NB4 (cell line): ENCODE measurements around the gene L3MBTL3.

ENCODE experiments used
- DNase-seq: peaks from one replicate; pipeline ENCODE4 v3.0.0; 2010; ENCODE audit warnings: low read depth
- H3K4me3 ChIP-seq: one replicate; pipeline ENCODE4 v1.5.1; 2011; ENCODE audit warnings: mild to moderate bottlenecking, low read depth, low read length, moderate library complexity
- MYC ChIP-seq: IDR thresholded peaks from 2 replicates; pipeline ENCODE4 v1.6.1; 2011; ENCODE audit warnings: low read depth, low read length
- POLR2A ChIP-seq: IDR thresholded peaks from 2 replicates; pipeline ENCODE4 v1.6.1; 2011; ENCODE audit warnings: mild to moderate bottlenecking; ENCODE audit not compliant: insufficient read length; ENCODE audit errors: extremely low read depth
- TF ChIP-seq, protein P1 (sequence below): IDR thresholded peaks from 2 replicates; pipeline ENCODE4 v1.6.1; 2011; ENCODE audit warnings: low read depth, low read length
- TF ChIP-seq, protein P2 (sequence below): IDR thresholded peaks from one replicate; pipeline ENCODE4 v1.5.1; 2012; ENCODE audit warnings: low read depth, low read length

Gene L3MBTL3

DNA sequence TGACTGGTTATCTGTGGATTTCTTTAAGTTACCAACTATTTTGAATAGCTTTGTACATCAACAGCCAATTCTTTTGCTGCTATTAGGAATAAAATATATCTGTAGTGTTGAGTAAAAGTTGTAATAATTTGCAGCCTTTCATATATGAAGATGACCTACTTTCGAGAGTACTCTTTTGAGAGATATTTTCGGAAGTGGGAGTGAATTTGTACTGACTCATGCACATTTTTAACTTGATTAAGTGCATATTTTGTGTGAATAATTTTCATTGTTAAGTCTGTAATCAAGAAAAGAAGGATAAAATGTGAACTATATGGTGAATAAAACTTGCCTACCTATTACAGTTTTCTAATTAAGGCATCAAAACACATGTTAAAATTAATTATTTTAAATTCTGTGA, 51.9 kb downstream of the L3MBTL3 start:
- H3K4me3 ChIP-seq: no peak overlapping the region
- no peak for DNase-seq
- TF ChIP-seq, protein P1, sequence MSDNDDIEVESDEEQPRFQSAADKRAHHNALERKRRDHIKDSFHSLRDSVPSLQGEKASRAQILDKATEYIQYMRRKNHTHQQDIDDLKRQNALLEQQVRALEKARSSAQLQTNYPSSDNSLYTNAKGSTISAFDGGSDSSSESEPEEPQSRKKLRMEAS: no peak
- TF ChIP-seq POLR2A: no peak
- TF ChIP-seq MYC: no peak
- TF ChIP-seq, protein P2, sequence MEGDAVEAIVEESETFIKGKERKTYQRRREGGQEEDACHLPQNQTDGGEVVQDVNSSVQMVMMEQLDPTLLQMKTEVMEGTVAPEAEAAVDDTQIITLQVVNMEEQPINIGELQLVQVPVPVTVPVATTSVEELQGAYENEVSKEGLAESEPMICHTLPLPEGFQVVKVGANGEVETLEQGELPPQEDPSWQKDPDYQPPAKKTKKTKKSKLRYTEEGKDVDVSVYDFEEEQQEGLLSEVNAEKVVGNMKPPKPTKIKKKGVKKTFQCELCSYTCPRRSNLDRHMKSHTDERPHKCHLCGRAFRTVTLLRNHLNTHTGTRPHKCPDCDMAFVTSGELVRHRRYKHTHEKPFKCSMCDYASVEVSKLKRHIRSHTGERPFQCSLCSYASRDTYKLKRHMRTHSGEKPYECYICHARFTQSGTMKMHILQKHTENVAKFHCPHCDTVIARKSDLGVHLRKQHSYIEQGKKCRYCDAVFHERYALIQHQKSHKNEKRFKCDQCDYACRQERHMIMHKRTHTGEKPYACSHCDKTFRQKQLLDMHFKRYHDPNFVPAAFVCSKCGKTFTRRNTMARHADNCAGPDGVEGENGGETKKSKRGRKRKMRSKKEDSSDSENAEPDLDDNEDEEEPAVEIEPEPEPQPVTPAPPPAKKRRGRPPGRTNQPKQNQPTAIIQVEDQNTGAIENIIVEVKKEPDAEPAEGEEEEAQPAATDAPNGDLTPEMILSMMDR: no peak

DNA sequence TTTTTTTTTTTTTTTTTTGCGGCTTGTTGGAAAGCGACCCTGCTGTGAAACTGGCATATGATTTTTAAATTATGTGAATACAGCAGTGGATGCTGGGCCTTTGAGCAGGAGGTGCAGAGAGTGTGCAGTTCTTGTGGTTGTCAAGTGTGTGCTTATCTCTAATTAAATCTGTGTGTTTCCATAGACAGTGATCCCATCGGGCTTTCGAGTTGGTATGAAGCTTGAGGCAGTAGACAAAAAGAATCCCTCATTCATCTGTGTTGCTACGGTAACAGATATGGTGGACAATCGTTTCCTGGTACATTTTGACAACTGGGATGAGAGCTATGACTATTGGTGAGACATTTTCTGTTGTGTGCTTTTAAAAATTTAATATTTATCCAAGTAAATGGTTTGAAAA, 52.4 kb downstream of the L3MBTL3 start:
- H3K4me3 ChIP-seq: no peak overlapping the region
- no peak for DNase-seq
- TF ChIP-seq, protein P1: no peak
- TF ChIP-seq, protein P2: no peak
- TF ChIP-seq MYC (no peak), POLR2A (no peak)

DNA sequence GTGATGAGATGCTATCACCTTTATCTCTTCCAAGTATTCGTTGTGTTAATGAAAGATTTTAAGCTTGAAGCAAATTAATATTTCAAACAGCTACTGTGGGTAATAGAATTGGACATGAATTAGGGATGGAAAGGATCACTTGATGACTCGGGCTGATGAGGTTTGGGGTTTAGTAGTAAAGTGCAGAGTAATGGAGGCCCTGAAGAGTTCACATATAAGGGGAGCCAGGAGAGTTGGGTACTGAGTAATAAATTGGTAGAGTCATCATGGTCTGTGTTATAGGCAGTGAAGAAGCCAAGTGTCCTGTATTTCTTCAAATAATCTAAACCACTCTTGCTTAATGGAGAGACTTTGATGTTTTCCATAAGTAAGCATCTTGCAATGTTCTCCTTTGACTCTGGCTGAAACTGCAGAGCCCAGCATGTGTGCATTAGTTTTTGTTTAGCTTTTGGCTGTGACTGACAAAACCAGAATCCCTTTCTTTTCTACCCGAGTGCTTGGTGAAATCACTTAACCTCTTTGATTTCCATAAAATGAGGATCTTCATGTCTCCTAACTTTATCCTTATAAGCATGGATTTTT, 57.6 kb downstream of the L3MBTL3 start:
- no peak for DNase-seq
- TF ChIP-seq MYC: no peak
- TF ChIP-seq, protein P1: no peak
- TF ChIP-seq, protein P2: no peak
- no peak for TF ChIP-seq POLR2A
- no peak overlapping the region for H3K4me3 ChIP-seq

DNA sequence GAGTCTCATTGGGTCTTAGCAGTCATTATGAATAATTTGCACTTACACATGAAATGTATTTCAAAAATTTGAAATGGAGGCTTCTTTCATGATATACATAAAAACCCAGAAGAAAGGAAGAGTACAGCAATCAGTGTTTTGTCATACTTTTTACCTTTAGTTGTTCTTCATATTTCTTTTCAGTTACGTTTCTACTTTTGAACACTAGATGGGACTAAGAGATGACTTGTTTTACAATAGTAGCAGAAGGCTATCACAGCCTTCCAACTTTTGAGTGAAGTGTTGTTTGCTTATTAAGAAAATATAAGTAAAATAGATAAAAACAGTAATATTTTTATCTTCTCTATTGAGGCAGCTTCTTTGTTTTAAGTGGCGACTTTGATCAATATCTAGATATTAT, 58.1 kb downstream of the L3MBTL3 start:
- no peak for TF ChIP-seq MYC
- TF ChIP-seq, protein P1: no peak
- TF ChIP-seq POLR2A: no peak
- TF ChIP-seq, protein P2: no peak
- DNase-seq: no peak
- no peak overlapping the region for H3K4me3 ChIP-seq

DNA sequence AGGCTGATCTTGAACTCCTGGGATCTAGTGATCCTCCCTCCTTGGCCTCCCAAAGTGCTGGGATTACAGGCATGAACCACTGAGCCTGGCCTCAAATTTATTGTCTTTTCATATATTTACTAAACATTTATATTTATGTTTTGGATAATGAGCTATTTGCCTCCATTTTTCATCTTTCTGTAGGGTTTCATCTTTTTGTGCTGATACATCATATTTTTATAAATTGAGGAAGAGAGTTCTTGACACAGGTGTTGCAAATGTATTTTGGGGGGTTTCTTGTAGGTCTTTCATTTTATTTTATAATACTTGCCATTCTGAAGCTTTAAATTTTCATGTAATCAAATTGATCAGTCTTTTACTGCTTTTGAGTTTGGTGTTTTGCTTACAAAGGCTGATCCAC, 72.4 kb downstream of the L3MBTL3 start:
- TF ChIP-seq POLR2A: no peak
- TF ChIP-seq, protein P1: no peak
- TF ChIP-seq, protein P2: no peak
- TF ChIP-seq MYC: no peak
- DNase-seq: no peak
- no peak overlapping the region for H3K4me3 ChIP-seq
